CD4-positive, alpha-beta T cell treated with Interleukin-2 at 100 ng/mL for 4 hours (primary cell): ENCODE data around the gene LRRC70.
A peak's percentile ranks its signal among the peaks of the same experiment; 100 is the strongest.

ENCODE experiments used
- DNase-seq: peaks from one replicate; pipeline ENCODE4 v3.0.0-alpha.2; 2020; ENCODE audit warnings: low spot score

LRRC70 gene

DNA sequence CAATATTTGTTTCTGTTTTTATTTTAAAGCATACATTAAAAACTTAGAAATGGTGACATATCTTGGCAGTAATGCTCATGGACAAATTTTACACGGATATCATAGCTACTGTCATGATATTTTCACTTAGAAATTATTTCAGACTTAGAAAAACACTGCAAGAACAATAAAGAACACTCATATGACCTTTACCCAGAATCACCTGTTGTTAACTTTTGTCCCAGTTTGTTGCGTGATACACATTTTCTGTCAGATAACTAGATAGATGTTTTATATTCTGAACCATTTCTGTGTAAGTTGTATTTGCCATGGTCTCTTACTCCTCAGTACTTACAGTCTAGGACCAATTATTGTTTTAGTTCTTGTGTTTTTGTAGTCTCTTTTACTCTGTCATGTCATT lies 3.6 kb upstream of the LRRC70 start:
- no peak for DNase-seq

DNA sequence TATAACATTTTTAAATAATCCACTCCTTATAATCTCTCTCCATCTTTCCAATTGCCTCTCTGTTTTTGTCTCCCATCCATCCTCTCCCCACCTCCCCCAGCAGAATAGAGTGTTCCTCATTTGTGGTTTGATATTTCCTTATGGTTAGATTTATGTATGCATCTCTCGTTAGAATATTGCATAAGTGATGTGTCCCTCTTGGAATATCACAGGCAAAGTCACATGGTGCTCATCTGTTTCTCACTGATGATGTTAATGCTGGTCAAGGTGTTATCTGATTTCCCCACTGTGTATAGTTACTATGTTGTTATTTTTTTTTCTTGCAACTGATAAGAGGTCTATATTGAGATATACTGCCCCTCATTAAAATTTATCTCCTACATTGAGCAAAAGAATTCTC lies 3.1 kb upstream of the LRRC70 start:
- DNase-seq: no peak

- peak; percentile 32 for DNase-seq
These were observed 1.9 kb upstream of the LRRC70 start for GRCh38 chr5:62576570-62577170.

- no peak for DNase-seq
These were observed 1.1 kb upstream of the LRRC70 start for GRCh38 chr5:62577488-62577887.

- no peak for DNase-seq
These were observed 1.1 kb downstream of the LRRC70 start for GRCh38 chr5:62579761-62580160.

DNA sequence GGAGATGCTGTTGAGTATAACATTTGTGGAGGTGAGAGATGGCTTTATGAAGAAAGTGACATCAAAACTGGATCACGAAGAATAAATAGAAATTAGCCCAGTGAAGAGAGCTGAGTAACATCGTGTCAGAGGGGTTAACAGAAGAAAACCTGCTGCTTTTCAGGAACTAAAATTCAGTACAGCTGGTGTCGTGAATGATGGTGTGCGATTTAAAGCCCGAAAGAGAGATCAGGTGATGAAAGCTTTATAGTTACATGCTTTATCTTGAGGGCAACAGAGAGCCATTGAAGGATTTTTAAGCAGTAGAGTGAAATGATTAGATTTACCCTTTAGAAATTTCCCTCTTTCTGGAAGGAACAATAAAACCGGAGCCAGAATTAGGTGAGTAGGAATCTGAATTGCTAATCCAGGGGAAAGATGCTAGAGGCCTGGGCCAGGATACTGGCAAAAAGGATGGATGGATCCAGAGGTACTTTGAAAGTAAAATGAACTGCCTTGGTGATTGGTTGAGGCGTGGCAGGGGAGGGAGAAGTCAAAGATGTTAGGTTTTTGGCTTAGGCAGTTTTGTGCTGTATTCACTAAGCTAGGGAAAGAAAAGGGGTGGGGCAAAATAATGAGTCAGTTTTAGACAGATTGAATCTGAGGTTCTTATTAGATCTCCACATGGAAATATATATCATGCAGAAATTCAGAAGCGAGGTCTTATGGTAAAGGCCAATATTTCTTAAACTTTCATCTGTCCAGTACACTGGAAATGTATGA lies 3.4 kb downstream of the LRRC70 start:
- no peak for DNase-seq

DNA sequence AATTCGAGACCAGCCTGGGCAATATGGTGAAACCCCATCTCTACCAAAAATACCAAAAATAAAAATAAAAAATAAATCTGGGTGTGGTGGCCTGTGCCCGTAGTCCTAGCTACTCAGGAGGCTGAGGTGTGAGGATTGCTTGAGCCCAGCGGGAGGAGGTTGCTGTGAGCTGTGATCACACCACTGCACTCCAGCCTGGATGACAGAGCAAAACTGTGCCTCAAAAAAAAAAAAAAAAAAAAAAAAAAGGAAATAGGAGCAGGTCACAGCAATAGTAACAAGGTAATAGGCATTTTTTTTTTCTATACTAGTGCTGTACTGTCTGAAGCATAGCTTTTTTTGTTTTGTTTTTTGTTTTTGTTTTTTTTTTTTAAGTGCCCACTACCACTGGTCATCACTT lies 5.8 kb downstream of the LRRC70 start:
- DNase-seq: no peak

DNA sequence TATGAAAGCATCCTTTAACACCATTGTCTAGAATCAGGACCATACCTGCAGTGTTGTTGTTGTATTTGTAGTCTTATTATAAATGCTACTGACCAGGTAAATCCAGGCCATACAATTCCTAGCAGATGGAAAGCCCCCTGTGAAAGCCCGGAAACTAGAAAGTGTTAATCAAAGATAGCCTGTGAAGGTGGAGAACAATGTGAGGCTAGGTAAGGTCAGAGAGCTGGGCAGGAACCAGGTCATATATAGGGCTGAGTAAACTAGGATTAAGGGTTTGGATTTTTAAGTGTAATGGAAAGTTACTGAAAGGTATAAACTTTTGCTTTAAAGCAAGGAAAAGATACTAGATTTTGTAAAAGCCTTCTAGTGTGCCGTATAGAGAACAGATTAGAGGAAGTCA lies 6.7 kb downstream of the LRRC70 start:
- DNase-seq: no peak

- no peak for DNase-seq
These were observed 7.1 kb downstream of the LRRC70 start for GRCh38 chr5:62585751-62586150.

DNA sequence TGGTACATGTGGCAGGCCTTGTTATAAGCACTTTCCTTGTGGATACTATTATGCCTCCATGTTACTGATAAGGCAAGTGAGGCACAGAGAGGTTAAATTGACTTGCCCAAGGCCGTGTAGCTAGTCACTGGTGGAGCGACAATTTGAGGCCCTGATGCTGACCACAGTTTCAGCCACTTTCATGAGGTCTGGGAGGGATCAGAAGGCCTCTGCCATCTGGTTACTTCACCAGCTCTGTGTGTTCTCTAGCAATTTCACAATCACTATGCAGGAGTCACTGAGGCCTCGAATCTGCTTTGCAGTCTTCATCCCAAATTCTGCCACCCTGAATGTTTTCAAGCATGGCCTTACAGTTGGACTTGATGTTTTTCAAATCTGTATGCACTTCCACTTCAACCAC lies 9.1 kb downstream of the LRRC70 start:
- DNase-seq: no peak

DNA sequence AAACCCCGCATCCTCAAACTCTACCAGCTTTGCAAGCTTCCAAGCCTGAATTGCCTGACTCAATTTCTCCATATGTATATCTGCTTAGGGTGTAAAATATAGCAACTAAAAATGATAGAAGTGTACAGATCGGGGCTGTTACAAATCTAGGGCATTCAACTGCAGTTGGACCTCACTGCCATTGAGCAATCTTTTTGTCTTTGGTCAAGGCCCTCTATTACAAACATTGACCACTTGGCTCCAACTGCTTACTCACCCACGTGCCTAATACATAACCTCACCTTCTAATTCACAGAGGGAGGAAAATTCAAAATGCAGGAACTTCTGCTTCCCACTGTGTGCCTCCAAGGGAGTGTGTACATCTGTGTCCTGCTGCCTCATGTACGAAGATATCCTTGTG lies 10.0 kb downstream of the LRRC70 start:
- no peak for DNase-seq

DNA sequence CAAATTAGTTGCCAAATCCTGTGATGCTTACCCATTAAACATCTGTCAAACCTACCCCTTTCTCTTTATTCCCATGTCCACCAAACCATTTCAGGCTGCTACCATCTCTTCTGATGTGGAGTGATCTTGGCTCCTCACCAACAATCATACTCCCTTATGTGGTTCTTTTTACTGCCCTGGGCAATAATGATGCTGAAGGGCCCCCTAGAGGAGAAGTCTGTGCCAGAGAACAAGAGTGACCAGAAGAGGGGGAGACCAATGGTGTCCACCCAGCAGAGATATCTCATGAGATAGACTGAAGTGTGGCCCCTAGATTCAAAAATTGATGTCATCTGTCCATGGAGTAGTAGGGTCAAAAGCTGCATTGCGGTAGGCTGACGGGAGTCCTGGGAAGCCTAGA lies 10.9 kb downstream of the LRRC70 start:
- DNase-seq: no peak

DNA sequence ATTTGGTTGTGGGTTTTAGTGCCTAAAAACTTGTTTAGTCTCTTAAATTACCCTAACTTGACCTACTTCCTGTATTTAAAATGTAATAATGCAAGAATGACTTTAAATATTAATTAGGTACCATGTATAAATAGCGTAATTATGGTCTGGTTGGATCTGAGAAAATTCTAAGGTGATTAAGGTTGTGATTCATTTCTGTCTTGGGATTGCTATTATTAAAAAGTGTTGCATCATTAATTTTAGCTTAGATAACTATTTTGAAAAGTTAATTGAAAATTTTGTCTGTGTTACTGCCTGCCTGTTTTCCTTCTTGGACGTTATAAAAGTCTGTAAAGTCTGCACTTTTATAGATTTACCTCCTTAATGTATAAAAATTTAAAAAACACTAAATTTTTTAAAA lies 11.8 kb downstream of the LRRC70 start:
- no peak for DNase-seq

DNA sequence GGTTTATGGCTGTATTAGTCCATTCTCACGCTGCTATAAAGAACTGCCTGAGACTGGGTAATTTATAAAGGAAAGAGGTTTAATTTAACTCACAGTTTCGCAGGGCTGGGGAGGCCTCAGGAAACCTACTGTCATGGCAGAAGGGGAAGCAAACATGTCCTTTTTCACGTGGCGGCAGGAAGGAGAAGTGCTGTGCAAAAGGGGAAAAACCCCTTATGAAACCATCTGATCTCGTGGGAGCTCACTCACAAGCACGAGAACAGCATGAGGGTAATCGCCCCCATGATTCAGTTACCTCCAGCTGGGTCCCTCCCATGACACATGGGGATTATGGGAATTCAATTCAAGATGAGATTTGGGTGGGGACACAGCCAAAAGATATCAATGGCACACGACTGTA lies 13.9 kb downstream of the LRRC70 start:
- no peak for DNase-seq

- no peak for DNase-seq
These were observed 14.7 kb downstream of the LRRC70 start for GRCh38 chr5:62593331-62593730.

DNA sequence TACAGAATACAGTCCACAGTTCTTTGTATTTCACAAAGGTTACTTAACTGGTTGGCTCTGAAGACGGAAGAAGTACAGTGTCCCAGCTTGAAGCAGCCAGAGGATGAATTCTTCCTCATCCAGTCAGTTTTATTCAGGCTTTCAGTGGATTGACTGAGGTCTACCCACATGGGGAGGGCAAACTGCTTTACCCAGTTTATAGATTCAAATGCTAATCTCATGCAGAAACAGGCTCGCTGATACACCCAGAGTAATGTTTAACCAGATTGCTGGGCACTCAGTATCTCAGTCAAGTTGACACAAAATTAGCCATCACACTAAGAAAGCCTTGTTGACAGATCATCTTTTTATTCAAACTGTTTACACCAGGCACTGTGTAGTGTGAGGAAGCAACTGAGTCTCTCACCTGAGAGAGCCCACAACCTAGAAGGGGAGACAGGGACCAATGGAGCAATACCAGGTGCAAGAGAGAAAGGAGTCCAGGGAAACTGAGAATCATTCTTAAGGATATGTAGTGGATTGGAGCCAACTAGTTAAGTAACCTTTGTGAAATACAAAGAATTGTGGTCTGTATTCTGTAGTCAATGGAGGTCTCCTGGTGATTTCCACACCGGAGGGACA lies 15.9 kb downstream of the LRRC70 start:
- DNase-seq: no peak

GRCh38 chr5:62596096-62596495 lies 17.5 kb downstream of the LRRC70 start:
- no peak for DNase-seq

DNA sequence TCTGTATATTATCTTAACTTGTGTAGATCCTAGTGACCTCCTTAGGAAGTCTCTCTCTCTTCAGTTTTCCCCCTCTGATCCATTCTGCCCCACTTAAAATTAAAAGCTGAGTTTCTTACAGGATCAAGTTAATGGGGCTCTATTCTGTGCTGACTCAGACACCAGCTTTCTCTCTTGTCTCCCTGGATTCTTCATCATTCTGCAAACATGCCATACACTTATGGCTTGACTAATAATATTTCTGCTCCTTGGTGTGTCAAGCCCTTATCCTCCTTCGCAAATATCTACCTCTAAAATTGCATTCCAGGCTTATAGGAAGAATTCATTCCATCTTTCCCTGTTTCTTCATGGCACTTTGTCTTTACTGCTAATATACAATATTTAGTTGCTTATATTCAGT lies 18.1 kb downstream of the LRRC70 start:
- no peak for DNase-seq

GRCh38 chr5:62597314-62597713 lies 18.7 kb downstream of the LRRC70 start:
- no peak for DNase-seq

DNA sequence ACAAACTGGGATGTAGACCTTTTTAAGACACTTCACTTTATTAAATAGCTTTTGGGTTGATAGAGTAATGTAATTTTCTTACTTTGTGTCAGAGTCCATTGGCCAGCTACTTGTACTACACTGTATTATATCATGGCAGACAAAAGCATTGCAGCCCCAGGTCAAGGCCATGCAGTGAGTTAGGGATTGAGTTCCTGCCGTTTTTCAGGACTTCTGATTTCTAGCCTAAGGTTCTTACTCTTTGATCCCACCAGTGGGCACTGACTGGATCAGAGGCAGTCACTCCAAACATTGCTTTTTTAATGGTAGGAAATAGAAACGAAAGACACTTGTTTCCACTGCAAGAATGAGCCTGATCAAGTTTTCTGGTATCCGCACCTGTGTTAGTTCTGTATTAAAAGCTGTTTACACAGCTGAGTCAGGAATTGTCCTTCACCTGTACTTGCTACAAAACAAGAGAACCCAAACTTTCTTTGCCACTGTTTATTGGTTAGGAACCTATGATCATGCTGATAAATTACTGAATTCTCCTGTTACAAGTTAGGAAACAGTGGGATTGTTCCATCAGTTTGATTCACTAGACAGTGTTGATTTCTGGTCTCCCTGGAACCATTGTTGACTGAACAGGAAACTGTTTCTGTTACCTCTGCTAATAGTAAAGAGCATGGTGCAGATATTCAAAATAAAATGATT lies 22.1 kb downstream of the LRRC70 start:
- DNase-seq: no peak

- DNase-seq: no peak
These were observed 25.3 kb downstream of the LRRC70 start for GRCh38 chr5:62603934-62604333.

GRCh38 chr5:62605638-62606037 lies 27.0 kb downstream of the LRRC70 start:
- no peak for DNase-seq

DNA sequence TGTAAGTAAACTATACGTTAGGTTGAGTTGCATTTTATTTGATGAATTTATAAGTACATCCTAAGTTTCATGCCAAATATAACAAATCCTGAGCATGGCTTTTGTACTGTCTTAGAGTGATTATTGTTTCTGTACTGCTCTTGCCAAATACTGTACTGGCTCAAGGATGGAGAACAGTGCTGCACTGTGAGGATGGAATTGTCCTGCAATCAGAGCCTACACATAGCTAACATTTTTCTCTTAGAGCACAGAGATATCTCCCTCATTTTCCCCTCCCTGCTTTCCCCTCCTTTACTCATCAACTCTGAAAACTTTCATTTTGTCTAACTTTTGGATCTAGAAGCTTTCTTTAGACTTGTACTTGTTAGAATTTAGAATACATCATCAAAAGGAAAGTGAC lies 28.3 kb downstream of the LRRC70 start:
- no peak for DNase-seq
